GM12801 (cell line): ENCODE data around the gene ENDOG.

Experiments
- TF ChIP-seq, protein P1 (sequence below): IDR thresholded peaks from one replicate; pipeline ENCODE4 v1.5.1; 2011; ENCODE audit warnings: control low read depth; ENCODE audit not compliant: insufficient read length; ENCODE audit errors: extremely low read depth

Gene ENDOG

DNA sequence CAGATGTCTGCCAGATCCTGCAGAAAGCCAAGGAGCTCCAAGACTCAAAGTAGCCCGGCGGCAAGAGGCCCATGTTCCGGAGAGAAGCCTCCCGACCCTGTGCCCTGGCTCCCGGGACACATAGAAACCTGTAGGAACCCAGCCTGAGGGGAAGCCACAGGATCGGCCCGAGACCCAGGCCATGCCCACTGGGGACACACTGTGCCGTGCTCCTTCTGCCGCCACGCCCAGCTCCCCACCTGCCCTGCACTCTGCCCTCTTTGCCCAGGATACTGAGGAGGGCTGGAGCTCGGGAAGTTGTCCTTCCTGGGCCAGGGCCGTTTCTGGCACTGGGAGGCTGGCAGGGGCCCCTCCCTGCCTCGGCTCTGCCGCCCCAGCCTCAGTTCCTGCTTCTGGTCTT lies 10.5 kb upstream of the ENDOG start:
- TF ChIP-seq, protein P1, sequence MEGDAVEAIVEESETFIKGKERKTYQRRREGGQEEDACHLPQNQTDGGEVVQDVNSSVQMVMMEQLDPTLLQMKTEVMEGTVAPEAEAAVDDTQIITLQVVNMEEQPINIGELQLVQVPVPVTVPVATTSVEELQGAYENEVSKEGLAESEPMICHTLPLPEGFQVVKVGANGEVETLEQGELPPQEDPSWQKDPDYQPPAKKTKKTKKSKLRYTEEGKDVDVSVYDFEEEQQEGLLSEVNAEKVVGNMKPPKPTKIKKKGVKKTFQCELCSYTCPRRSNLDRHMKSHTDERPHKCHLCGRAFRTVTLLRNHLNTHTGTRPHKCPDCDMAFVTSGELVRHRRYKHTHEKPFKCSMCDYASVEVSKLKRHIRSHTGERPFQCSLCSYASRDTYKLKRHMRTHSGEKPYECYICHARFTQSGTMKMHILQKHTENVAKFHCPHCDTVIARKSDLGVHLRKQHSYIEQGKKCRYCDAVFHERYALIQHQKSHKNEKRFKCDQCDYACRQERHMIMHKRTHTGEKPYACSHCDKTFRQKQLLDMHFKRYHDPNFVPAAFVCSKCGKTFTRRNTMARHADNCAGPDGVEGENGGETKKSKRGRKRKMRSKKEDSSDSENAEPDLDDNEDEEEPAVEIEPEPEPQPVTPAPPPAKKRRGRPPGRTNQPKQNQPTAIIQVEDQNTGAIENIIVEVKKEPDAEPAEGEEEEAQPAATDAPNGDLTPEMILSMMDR: no peak

DNA sequence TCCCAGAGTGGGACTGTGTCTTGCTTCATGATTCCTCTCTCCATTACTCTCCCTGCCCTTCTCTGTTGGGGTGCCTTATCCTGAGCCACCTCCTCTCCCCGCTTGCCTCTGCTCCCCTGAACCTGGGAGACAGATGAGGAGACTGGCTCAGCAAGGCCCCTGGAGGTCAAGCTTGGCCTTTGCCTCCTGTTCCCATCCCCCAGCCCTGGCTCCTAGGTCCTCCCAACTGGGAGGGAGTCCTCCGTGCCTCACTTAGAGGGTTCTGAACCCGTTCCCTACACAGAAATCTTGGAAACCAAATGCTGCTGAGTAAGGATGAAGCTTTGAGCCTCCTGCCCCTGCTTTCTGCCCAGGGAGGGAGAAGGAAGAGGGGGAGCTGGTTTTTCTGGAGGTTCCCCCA lies 9.8 kb upstream of the ENDOG start:
- TF ChIP-seq, protein P1: no peak

DNA sequence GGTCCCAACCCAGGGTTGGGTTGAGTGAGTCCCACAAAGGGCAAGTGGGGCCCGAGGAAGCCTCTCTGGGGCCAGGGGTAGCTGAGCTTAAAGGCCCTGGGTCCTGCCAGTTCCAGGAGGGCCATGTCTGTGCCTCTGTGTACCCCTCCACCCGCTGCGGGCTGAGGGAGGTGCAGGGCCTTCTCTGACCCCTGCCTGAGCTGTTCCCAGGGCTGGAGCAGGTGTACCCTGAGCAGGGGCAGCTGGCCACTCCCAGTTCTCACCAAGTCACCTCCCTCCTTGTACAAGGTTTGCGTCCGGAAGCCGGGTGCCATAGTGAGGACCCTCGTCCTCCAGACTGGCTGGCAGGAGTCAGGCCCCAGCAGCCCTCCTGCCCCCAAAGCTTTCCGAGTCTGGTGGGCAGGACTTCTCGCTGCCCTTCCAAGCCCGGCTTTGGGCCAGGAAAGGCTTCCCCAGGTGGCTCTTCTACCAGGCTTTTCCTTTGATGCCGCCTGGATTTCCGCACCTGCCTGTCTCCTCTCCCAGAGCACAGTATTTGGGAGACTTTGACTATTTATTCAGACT lies 9.2 kb upstream of the ENDOG start:
- TF ChIP-seq, protein P1: no peak

DNA sequence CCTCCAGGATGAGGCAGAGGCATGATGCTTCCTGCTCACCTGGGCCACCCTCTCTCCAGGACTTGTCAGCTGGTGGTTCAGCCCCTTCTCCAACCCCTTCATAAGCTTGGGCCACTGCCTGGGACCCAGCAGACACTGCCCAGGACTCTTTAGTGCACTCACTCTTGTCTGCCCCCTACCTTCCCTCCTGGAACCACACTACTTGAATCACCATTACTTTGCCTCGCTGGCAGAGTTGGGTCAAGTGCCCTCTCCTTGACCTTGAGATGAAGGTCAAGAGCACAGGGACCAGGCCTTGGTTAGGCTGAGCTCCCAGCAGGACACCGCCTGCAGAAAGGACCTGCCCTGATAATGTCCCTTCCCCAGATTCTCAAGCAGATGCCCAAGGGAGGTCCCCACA lies 8.5 kb upstream of the ENDOG start:
- TF ChIP-seq, protein P1: no peak

DNA sequence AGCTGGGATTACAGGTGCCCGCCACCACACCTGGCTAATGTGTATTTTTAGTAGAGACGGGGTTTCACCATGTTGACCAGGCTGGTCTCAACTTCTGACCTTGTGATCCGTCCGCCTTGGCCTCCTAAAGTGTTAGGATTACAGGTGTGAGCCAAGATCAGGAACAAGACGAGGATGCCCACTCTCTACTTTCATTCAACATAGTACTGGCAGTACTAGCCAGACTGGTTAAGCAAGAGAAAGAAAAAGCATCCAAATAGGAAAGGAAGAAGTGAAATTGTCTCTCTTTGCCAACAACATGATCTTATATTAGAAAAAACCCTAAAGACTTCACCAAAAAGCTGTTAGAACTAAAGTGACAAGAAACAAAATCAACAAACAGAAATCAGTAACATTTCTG lies 7.4 kb upstream of the ENDOG start:
- TF ChIP-seq, protein P1: no peak

DNA sequence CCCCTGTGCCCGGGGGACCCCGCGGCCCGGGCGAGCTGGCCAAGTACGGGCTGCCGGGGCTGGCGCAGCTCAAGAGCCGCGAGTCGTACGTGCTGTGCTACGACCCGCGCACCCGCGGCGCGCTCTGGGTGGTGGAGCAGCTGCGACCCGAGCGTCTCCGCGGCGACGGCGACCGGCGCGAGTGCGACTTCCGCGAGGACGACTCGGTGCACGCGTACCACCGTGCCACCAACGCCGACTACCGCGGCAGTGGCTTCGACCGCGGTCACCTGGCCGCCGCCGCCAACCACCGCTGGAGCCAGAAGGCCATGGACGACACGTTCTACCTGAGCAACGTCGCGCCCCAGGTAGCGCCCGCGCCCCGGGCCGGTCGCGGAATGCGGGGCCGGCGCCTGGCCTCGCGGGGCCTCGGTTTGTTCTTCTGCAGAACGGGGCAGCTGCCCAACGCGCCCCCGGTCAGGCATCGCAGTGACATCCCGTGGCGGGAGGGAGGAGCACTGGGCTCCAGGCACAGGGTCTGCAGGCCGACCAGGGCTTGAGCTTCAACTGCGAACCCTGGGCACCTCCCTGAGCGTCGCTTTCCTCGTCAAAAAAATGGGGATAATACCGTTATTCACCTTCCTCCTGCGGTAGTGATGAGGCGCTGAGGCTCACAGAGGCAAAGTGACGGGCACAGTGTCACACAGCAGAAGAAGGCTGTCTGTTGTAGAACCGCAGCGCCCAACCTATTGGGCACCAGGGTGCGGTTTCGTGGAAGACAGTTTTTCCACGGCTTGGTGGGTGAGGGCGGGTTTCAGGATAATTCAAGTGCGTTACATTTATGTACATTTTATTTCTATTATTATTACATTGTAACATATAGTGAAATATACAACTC lies 777 bp downstream of the ENDOG start:
- TF ChIP-seq, protein P1: no peak

DNA sequence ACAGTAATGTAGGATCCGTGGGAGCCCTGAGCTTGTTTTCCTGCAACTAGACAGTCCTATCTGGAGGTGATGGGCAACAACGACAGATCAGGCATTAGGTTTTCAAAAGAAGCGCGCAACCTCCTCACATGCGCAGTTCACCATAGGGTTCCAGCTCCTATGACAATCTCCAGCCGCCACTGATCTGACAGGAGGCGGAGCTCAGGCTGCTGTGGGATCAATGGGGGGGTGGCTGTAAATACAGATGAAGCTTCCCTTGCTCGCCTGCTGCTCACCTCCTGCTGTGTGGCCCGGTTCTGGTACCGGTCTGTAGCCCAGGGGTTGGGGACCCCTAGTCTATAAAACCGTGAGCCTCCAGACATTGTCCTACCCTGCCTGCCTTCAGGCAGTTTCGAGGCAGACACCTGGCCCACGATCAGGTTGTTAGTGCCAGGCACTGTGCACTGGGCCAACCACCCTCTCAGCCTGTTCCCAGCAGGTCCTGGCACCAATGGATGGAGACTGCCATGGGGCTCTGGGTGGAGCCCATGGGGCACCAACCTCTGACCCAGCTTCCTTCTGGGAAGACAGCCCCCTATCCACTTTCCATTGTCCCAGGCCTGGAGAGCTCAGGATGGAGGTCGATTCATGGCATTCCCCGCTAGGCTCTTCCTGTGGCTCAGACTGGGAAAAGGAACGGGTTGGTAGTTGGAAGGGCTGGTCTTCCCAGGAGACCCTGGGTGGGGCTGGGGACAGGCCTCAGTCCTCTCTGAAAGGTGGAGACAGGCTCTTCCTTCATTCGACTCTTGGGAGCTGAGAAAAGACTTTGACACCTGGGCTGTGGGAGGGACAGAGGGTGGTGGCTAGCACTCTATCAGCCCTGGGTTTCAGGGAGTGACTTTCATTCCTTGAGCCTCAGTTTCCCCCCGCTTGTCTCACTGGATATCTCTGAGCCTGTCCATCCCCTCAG lies 1.7 kb downstream of the ENDOG start:
- TF ChIP-seq, protein P1: no peak
